Measurements from ENCODE around the gene LRRN4.
A peak's percentile ranks its signal among the peaks of the same experiment; 100 is the strongest.

The LRRN4 gene

DNA sequence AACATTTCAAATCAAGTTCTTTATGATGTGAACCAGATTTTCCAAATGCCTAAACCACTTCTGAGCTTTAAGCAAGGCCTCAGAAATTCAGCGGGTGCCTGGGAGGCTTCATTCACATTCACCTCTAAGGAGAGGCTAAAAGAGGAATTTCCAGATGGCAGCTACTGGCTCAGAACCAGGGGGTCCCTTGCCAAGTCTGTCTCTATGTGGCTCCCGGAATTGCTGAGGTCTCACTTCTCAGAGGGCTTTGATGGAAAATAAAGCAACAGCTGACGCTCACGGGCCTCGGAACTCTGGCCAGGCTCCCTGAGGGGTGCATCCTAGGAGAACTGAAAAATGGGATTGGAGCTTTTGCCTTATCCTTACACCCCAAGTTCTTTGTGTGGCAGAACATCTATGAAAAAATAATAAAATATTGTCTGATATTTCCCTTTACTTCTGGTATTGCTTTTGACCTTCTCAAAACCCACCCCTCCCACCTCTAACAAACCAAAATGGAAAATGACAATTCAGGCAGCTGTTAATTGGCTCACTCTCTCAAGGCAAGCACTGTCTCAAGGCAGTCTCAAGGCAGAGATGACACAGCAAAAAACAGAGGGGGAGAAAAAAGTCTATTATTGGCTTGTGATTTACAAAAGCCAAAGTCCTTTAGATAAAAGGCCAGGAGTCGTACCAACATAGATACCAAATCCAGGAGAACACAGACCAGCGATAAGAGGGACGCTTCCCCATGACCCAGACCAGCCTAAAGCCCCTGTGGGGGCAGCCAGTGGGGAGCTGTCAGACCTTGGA, 21.8 kb upstream of the LRRN4 start:
- in situ Hi-C loops (cut with HindIII; ENCODE audit: low sequenced_read_pairs) = no loop called here
- DNase-seq (ENCODE audit: low read depth) = peak; percentile 61
- H3K4me3 ChIP-seq (ENCODE audit: low read depth, low read length) = no peak overlapping the region
- TF ChIP-seq CTCF (IDR thresholded peaks at IDR 0.05; ENCODE audit: low read depth, low read length, missing control alignments) = no peak

DNA sequence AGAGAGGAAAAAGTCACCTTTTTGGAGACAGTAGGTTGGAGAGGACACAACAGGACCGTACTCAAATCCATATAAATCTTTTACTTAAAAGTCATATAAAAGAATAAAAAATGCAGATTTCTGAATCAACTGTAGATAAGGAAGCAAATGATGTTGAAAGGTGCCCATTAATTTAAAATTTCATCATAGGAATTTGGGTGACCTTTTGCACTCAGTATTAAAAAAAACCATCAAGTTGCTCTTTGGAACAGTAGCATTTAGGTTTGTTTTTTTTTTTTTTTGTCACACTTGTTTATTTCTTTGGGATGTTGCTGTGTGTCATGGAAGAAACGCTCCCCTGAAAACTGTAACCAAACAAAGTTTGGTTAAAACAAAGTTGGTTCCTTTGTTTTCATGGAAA, 20.9 kb upstream of the LRRN4 start:
- DNase-seq (ENCODE audit: low read depth) = no peak
- no peak for TF ChIP-seq CTCF (IDR thresholded peaks at IDR 0.05; ENCODE audit: low read depth, low read length, missing control alignments)
- H3K4me3 ChIP-seq (ENCODE audit: low read depth, low read length) = no peak overlapping the region
- in situ Hi-C loops (cut with HindIII; ENCODE audit: low sequenced_read_pairs) = no loop called here

- in situ Hi-C loops (cut with HindIII; ENCODE audit: low sequenced_read_pairs) = no loop called here
- DNase-seq (ENCODE audit: low read depth) = no peak
- no peak overlapping the region for H3K4me3 ChIP-seq (ENCODE audit: low read depth, low read length)
- TF ChIP-seq CTCF (IDR thresholded peaks at IDR 0.05; ENCODE audit: low read depth, low read length, missing control alignments) = peak; percentile 52
These were observed 20.3 kb upstream of the LRRN4 start for GRCh38 chr20:6074145-6074561.

- in situ Hi-C loops (cut with HindIII; ENCODE audit: low sequenced_read_pairs) = no loop called here
- TF ChIP-seq CTCF (IDR thresholded peaks at IDR 0.05; ENCODE audit: low read depth, low read length, missing control alignments) = no peak
- H3K4me3 ChIP-seq (ENCODE audit: low read depth, low read length) = no peak overlapping the region
- no peak for DNase-seq (ENCODE audit: low read depth)
These were observed 17.2 kb upstream of the LRRN4 start for GRCh38 chr20:6070829-6071695.

DNA sequence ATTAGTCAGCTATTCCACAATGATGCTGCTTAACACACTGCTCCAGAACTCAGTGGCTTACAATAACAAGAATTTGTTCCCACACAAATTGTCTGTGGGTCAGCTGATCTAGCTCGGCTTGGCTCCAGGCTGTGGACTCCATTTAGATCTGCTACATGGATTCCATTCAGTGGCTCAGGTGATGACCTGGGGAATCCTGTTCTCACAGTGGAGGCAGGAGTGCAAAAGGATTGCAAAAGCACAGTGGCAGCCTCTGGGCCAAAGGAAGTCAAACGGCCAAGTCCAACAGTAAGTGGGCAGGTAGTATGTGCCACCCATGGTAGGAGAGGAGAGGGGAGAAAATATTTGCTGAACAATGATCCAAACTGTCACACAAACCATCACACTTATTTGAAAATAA, 15.8 kb upstream of the LRRN4 start:
- DNase-seq (ENCODE audit: low read depth) = no peak
- TF ChIP-seq CTCF (IDR thresholded peaks at IDR 0.05; ENCODE audit: low read depth, low read length, missing control alignments) = no peak
- no peak overlapping the region for H3K4me3 ChIP-seq (ENCODE audit: low read depth, low read length)
- in situ Hi-C loops (cut with HindIII; ENCODE audit: low sequenced_read_pairs) = no loop called here

DNA sequence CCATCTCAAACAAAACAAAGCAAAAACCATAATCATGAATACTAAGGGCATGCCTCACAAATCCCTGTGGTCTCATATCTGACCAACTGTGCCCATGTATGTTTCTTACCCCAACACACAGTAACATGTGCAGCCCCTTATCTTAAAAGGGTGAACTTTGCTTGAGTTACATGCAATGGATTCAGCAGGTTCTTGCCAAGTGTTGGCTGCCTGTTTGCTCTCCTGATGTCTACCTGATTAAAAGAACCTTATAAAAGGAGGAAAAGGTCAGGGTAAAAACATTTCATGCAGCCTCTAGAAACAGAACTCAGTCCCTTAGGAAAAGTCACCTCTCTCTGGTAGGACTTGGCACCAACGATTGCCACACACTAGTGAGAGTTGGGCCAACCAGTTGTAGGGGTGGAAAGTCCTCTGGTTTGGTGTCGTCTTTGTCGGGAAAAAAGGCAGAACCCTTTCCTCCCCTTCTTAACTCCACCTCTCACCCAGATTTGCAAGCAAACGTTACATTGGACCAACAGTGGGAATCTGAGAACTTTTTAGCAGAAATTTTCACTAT, 14.0 kb upstream of the LRRN4 start:
- no peak overlapping the region for H3K4me3 ChIP-seq (ENCODE audit: low read depth, low read length)
- in situ Hi-C loops (cut with HindIII; ENCODE audit: low sequenced_read_pairs) = no loop called here

More for the DNA sequence above, 14.0 kb upstream of the LRRN4 start:
- DNase-seq (ENCODE audit: low read depth) = no peak
- no peak for TF ChIP-seq CTCF (IDR thresholded peaks at IDR 0.05; ENCODE audit: low read depth, low read length, missing control alignments)
